Coronary artery (tissue), 2 donors: ENCODE measurements around the gene MALRD1.
"Not testable (repeated sequence)": the region's sequence is repeated elsewhere in the genome, so short reads cannot be mapped to it uniquely, and the experiment has no call there.

Experiments used
- DNase-seq: peaks from one replicate; pipeline ENCODE4 v3.0.0-alpha.2; 2017; ENCODE audit warnings: low spot score
- H3K27ac ChIP-seq, 2 donors: fragments of 200-600 bp; sonication (generic); one replicate each; pipeline ENCODE4 v1.5.1; 2016 to 2019
- H3K4me3 ChIP-seq: fragments of 200-600 bp; sonication (generic); 2 replicates; pipeline ENCODE4 v1.5.1; 2016; ENCODE audit warnings: mild to moderate bottlenecking, moderate library complexity
- CTCF ChIP-seq: fragments of 200-600 bp; sonication (generic); IDR thresholded peaks from one replicate; pipeline ENCODE4 v1.5.1; 2019; ENCODE audit warnings: antibody characterized with exemption

MALRD1 gene

GRCh38 chr10:19750972-19751371 lies 702.4 kb downstream of the MALRD1 start:
- H3K27ac ChIP-seq: no peak overlapping the region
- no peak for DNase-seq
- no peak for TF ChIP-seq CTCF

GRCh38 chr10:19756919-19757318 lies 708.3 kb downstream of the MALRD1 start:
- no peak for DNase-seq
- Histone ChIP-seq H3K27ac (no peak overlapping the region), H3K4me3 (no peak overlapping the region)
- TF ChIP-seq CTCF: no peak

More at GRCh38 chr10:19750972-19751371, 702.4 kb downstream of the MALRD1 start:
- no peak overlapping the region for H3K4me3 ChIP-seq

GRCh38 chr10:19762026-19762425 lies 713.4 kb downstream of the MALRD1 start:
- no peak overlapping the region for H3K27ac ChIP-seq

GRCh38 chr10:19764111-19764510 lies 715.5 kb downstream of the MALRD1 start:
- H3K4me3 ChIP-seq: no peak overlapping the region
- no peak for DNase-seq
- H3K27ac ChIP-seq: no peak overlapping the region
- no peak for TF ChIP-seq CTCF

More at GRCh38 chr10:19762026-19762425, 713.4 kb downstream of the MALRD1 start:
- TF ChIP-seq CTCF: no peak
- H3K4me3 ChIP-seq: no peak overlapping the region
- no peak for DNase-seq

- no peak for DNase-seq
- TF ChIP-seq CTCF: no peak
- Histone ChIP-seq H3K27ac (no peak overlapping the region), H3K4me3 (no peak overlapping the region)
Measured at GRCh38 chr10:19767876-19768275, 719.3 kb downstream of the MALRD1 start.

- not testable (repeated sequence) for H3K4me3 ChIP-seq, H3K27ac ChIP-seq, DNase-seq
Measured at GRCh38 chr10:19769826-19770225, 721.2 kb downstream of the MALRD1 start.

GRCh38 chr10:19772972-19773371 lies 724.4 kb downstream of the MALRD1 start:
- no peak for TF ChIP-seq CTCF
- no peak for DNase-seq
- H3K27ac ChIP-seq: no peak overlapping the region
- H3K4me3 ChIP-seq: no peak overlapping the region

- no peak overlapping the region for H3K27ac ChIP-seq
- TF ChIP-seq CTCF: no peak
- no peak overlapping the region for H3K4me3 ChIP-seq
- no peak for DNase-seq
Measured at GRCh38 chr10:19775296-19775695, 726.7 kb downstream of the MALRD1 start.
